GM19351 (cell line): ENCODE measurements around the gene TRPM1.
"Not testable (repeated sequence)": the region's sequence is repeated elsewhere in the genome, so short reads cannot be mapped to it uniquely, and the experiment has no call there.

Experiments
- ATAC-seq: cut with Tn5 transposase; IDR thresholded peaks from one replicate; pipeline ENCODE4 v1.9.1; 2021; ENCODE audit warnings: mild to moderate bottlenecking, moderate library complexity; ENCODE audit not compliant: unreplicated experiment

TRPM1 gene

GRCh38 chr15:31127596-31128261 is 26.2 kb upstream of the TRPM1 start:
- no peak for ATAC-seq

GRCh38 chr15:31125061-31125460 is 23.5 kb upstream of the TRPM1 start:
- no peak for ATAC-seq

GRCh38 chr15:31116423-31117030 is 15.0 kb upstream of the TRPM1 start:
- ATAC-seq: no peak

- no peak for ATAC-seq
Observed at GRCh38 chr15:31111091-31111647, 9.6 kb upstream of the TRPM1 start.

- no peak for ATAC-seq
Observed at GRCh38 chr15:31108836-31109235, 7.3 kb upstream of the TRPM1 start.

GRCh38 chr15:31106495-31107300 is 5.2 kb upstream of the TRPM1 start:
- no peak for ATAC-seq

GRCh38 chr15:31104003-31104402 is 2.5 kb upstream of the TRPM1 start:
- no peak for ATAC-seq

- no peak for ATAC-seq
Observed at GRCh38 chr15:31102374-31103342, 1.1 kb upstream of the TRPM1 start.

- ATAC-seq: no peak
Observed at GRCh38 chr15:31102039-31102321, 455 bp upstream of the TRPM1 start.

- ATAC-seq: no peak
Observed at GRCh38 chr15:31100738-31101137, 787 bp downstream of the TRPM1 start.

- no peak for ATAC-seq
Observed at GRCh38 chr15:31098953-31099740, 2.4 kb downstream of the TRPM1 start.

- ATAC-seq: no peak
Observed at GRCh38 chr15:31098491-31098917, 3.0 kb downstream of the TRPM1 start.

- ATAC-seq: no peak
Observed at GRCh38 chr15:31096563-31096962, 5.0 kb downstream of the TRPM1 start.

GRCh38 chr15:31091481-31091880 is 10.0 kb downstream of the TRPM1 start:
- ATAC-seq: no peak

- ATAC-seq: no peak
Observed at GRCh38 chr15:31090766-31091165, 10.8 kb downstream of the TRPM1 start.

GRCh38 chr15:31089368-31090047 is 12.0 kb downstream of the TRPM1 start:
- ATAC-seq: no peak

- no peak for ATAC-seq
Observed at GRCh38 chr15:31088672-31089367, 12.7 kb downstream of the TRPM1 start.

- not testable (repeated sequence) for ATAC-seq
Observed at GRCh38 chr15:31088041-31088440, 13.5 kb downstream of the TRPM1 start.

GRCh38 chr15:31086344-31086743 is 15.2 kb downstream of the TRPM1 start:
- ATAC-seq: no peak
